Activated CD8-positive, alpha-beta memory T cell treated with anti-CD3 and anti-CD28 coated beads, Interleukin-2, amount 10 ng/mL, durations not matched to agents 7 days and 5 days (primary cell): Measurements from ENCODE around the gene CLDN15. TPM values are rescaled to one million over a fixed set of nuclear protein-coding genes. Genes with fewer than 3 reads are reported as not detected.

ENCODE experiments used
- ATAC-seq: fragments of 150-1000 bp; cut with Tn5 transposase; one replicate; pipeline ENCODE4 v1.10.0; 2021; ENCODE audit warnings: moderate library complexity
- CTCF ChIA-PET: fragments of 350-600 bp; sonication (Branson Sonifier 250); formaldehyde crosslinking; loops from one replicate; lab custom pipeline; 2021; ENCODE audit warnings: antibody characterized with exemption; lab: Charles Lee
- DNase-seq: peaks from one replicate; pipeline ENCODE4 v3.0.0-alpha.2; 2020
- H3K27ac Mint-ChIP-seq: one replicate; pipeline ENCODE4 v1.8.0; 2021; ENCODE audit warnings: mild to moderate bottlenecking, mixed read lengths
- H3K27me3 Mint-ChIP-seq: one replicate; pipeline ENCODE4 v1.8.0; 2021; ENCODE audit warnings: mixed read lengths
- H3K36me3 Mint-ChIP-seq: one replicate; pipeline ENCODE4 v1.8.0; 2021; ENCODE audit warnings: mild to moderate bottlenecking, mixed read lengths
- H3K4me1 Mint-ChIP-seq: one replicate; pipeline ENCODE4 v1.8.0; 2021; ENCODE audit warnings: mixed read lengths
- H3K4me3 Mint-ChIP-seq: one replicate; pipeline ENCODE4 v1.8.0; 2021; ENCODE audit warnings: mild to moderate bottlenecking, moderate library complexity, mixed read lengths
- H3K9me3 Mint-ChIP-seq: one replicate; pipeline ENCODE4 v1.8.0; 2022; ENCODE audit warnings: low read depth, mixed read lengths
- total RNA-seq, 2 experiments: library from RNA; stranded (reverse); gene quantifications; one replicate each; pipeline ENCODE4 v1.2.3, GENCODE V29; 2021

CLDN15 gene
- total RNA-seq, 2 experiments from 2014 or later, result 21.6 TPM

- DNase-seq (no peak), ATAC-seq (no peak)
- Mint-ChIP-seq H3K27ac (no peak overlapping the region), H3K27me3 (no peaks in the 10 kb centered on the region), H3K4me1 (peaks cover 22% of the 10 kb centered on the region), H3K4me3 (no peak overlapping the region), H3K36me3 (peaks cover 6% of the 10 kb centered on the region), H3K9me3 (no peaks in the 10 kb centered on the region)
- CTCF ChIA-PET, result interaction anchor here (5.3 kb wide), 1 partner anchor 24 kb away, joined by 69 read pairs; the partner anchor contains the start of genes PLOD3 and ZNHIT1
Observed at GRCh38 chr7:101241015-101241363, 3.4 kb upstream of the CLDN15 start.

- no peak overlapping the region for H3K4me3 Mint-ChIP-seq
- CTCF ChIA-PET, result interaction anchor here (5.3 kb wide), 1 partner anchor 23 kb away, joined by 69 read pairs; the partner anchor contains the start of genes PLOD3 and ZNHIT1
- H3K27ac Mint-ChIP-seq, result no peak overlapping the region
- DNase-seq (no peak), ATAC-seq (no peak)
- peaks cover 1% of the 10 kb centered on the region for H3K36me3 Mint-ChIP-seq
- no peaks in the 10 kb centered on the region for H3K27me3 Mint-ChIP-seq
- no peaks in the 10 kb centered on the region for H3K9me3 Mint-ChIP-seq
- peaks cover 17% of the 10 kb centered on the region for H3K4me1 Mint-ChIP-seq
Observed at GRCh38 chr7:101240226-101241014, 2.8 kb upstream of the CLDN15 start.

- peaks cover 13% of the 10 kb centered on the region for H3K4me1 Mint-ChIP-seq
- no peaks in the 10 kb centered on the region for H3K9me3 Mint-ChIP-seq
- CTCF ChIA-PET, result no interaction called here
- H3K27me3 Mint-ChIP-seq, result no peaks in the 10 kb centered on the region
- no peak for DNase-seq
- ATAC-seq, result no peak
- no peak overlapping the region for H3K4me3 Mint-ChIP-seq
- peaks cover 1% of the 10 kb centered on the region for H3K36me3 Mint-ChIP-seq
- H3K27ac Mint-ChIP-seq, result no peak overlapping the region
Observed at GRCh38 chr7:101239951-101240220, 2.3 kb upstream of the CLDN15 start.

- CTCF ChIA-PET, result interaction anchor here (0.7 kb wide), 1 partner anchor 65 kb away, joined by 3 read pairs; no protein-coding TSS in a partner anchor
- Mint-ChIP-seq H3K27me3 (no peaks in the 10 kb centered on the region), H3K9me3 (no peaks in the 10 kb centered on the region), H3K4me1 (peaks cover 11% of the 10 kb centered on the region), H3K4me3 (no peak overlapping the region), H3K27ac (no peak overlapping the region), H3K36me3 (peaks cover 1% of the 10 kb centered on the region)
- DNase-seq, result no peak
- no peak for ATAC-seq
Observed at GRCh38 chr7:101239191-101239950, 1.8 kb upstream of the CLDN15 start.

GRCh38 chr7:101238226-101239182 lies 902 bp upstream of the CLDN15 start:
- Mint-ChIP-seq H3K9me3 (no peaks in the 10 kb centered on the region), H3K27me3 (no peaks in the 10 kb centered on the region), H3K4me1 (peaks cover 5% of the 10 kb centered on the region), H3K27ac (no peak overlapping the region), H3K36me3 (no peaks in the 10 kb centered on the region), H3K4me3 (no peak overlapping the region)
- ATAC-seq (no peak), DNase-seq (no peak)
- CTCF ChIA-PET, result no interaction called here

GRCh38 chr7:101236292-101236835 lies 1.2 kb downstream of the CLDN15 start:
- no peaks in the 10 kb centered on the region for H3K9me3 Mint-ChIP-seq
- CTCF ChIA-PET, result interaction anchor here (1.1 kb wide), 1 partner anchor 47 kb away, joined by 3 read pairs; no protein-coding TSS in a partner anchor
- no peaks in the 10 kb centered on the region for H3K36me3 Mint-ChIP-seq
- DNase-seq (no peak), ATAC-seq (no peak)
- no peak overlapping the region for H3K4me3 Mint-ChIP-seq
- H3K27ac Mint-ChIP-seq, result no peak overlapping the region
- no peaks in the 10 kb centered on the region for H3K27me3 Mint-ChIP-seq
- H3K4me1 Mint-ChIP-seq, result no peaks in the 10 kb centered on the region

GRCh38 chr7:101235522-101235921 lies 2.1 kb downstream of the CLDN15 start:
- no peak overlapping the region for H3K4me3 Mint-ChIP-seq
- H3K36me3 Mint-ChIP-seq, result peaks cover 2% of the 10 kb centered on the region
- DNase-seq, result no peak
- no peak overlapping the region for H3K27ac Mint-ChIP-seq
- no peak for ATAC-seq
- no peaks in the 10 kb centered on the region for H3K27me3 Mint-ChIP-seq
- H3K9me3 Mint-ChIP-seq, result no peaks in the 10 kb centered on the region
- CTCF ChIA-PET, result interaction anchor here (3.4 kb wide), 1 partner anchor 8 kb away, joined by 14 read pairs; no protein-coding TSS in a partner anchor
- H3K4me1 Mint-ChIP-seq, result peaks cover 2% of the 10 kb centered on the region

GRCh38 chr7:101235050-101235449 lies 2.6 kb downstream of the CLDN15 start:
- H3K9me3 Mint-ChIP-seq, result no peaks in the 10 kb centered on the region
- ATAC-seq (no peak), DNase-seq (no peak)
- CTCF ChIA-PET, result interaction anchor here (3.4 kb wide), 1 partner anchor 9 kb away, joined by 14 read pairs; no protein-coding TSS in a partner anchor
- no peak overlapping the region for H3K27ac Mint-ChIP-seq
- no peak overlapping the region for H3K4me3 Mint-ChIP-seq
- peaks cover 2% of the 10 kb centered on the region for H3K36me3 Mint-ChIP-seq
- no peaks in the 10 kb centered on the region for H3K27me3 Mint-ChIP-seq
- peaks cover 2% of the 10 kb centered on the region for H3K4me1 Mint-ChIP-seq

- no peak for ATAC-seq
- CTCF ChIA-PET, result interaction anchor here (3.4 kb wide), 1 partner anchor 9 kb away, joined by 14 read pairs; no protein-coding TSS in a partner anchor
- H3K9me3 Mint-ChIP-seq, result no peaks in the 10 kb centered on the region
- peaks cover 2% of the 10 kb centered on the region for H3K4me1 Mint-ChIP-seq
- no peak overlapping the region for H3K27ac Mint-ChIP-seq
- peaks cover 2% of the 10 kb centered on the region for H3K36me3 Mint-ChIP-seq
- H3K27me3 Mint-ChIP-seq, result no peaks in the 10 kb centered on the region
- DNase-seq, result no peak
- no peak overlapping the region for H3K4me3 Mint-ChIP-seq
Observed at GRCh38 chr7:101234636-101235035, 3.0 kb downstream of the CLDN15 start.

- DNase-seq (no peak), ATAC-seq (no peak)
- Mint-ChIP-seq H3K27me3 (no peaks in the 10 kb centered on the region), H3K36me3 (peaks cover 2% of the 10 kb centered on the region), H3K4me3 (no peak overlapping the region), H3K9me3 (no peaks in the 10 kb centered on the region), H3K27ac (no peak overlapping the region), H3K4me1 (peaks cover 2% of the 10 kb centered on the region)
- CTCF ChIA-PET, result interaction anchor here (3.4 kb wide), 1 partner anchor 10 kb away, joined by 14 read pairs; no protein-coding TSS in a partner anchor
Observed at GRCh38 chr7:101233907-101234547, 3.6 kb downstream of the CLDN15 start.

- CTCF ChIA-PET, result interaction anchor here (3.4 kb wide), 1 partner anchor 12 kb away, joined by 14 read pairs; no protein-coding TSS in a partner anchor
- no peak overlapping the region for H3K27ac Mint-ChIP-seq
Observed at GRCh38 chr7:101232141-101232850, 5.3 kb downstream of the CLDN15 start.

GRCh38 chr7:101231644-101232043 lies 6.0 kb downstream of the CLDN15 start:
- Mint-ChIP-seq H3K36me3 (peaks cover 4% of the 10 kb centered on the region), H3K4me3 (no peak overlapping the region), H3K27ac (no peak overlapping the region), H3K4me1 (peaks cover 2% of the 10 kb centered on the region), H3K27me3 (no peaks in the 10 kb centered on the region), H3K9me3 (no peaks in the 10 kb centered on the region)
- CTCF ChIA-PET, result no interaction called here
- DNase-seq (no peak), ATAC-seq (no peak)

More at GRCh38 chr7:101232141-101232850, 5.3 kb downstream of the CLDN15 start:
- H3K4me1 Mint-ChIP-seq, result peaks cover 2% of the 10 kb centered on the region
- H3K36me3 Mint-ChIP-seq, result peaks cover 4% of the 10 kb centered on the region
- H3K4me3 Mint-ChIP-seq, result no peak overlapping the region
- DNase-seq (no peak), ATAC-seq (no peak)
- no peaks in the 10 kb centered on the region for H3K27me3 Mint-ChIP-seq
- H3K9me3 Mint-ChIP-seq, result no peaks in the 10 kb centered on the region
